ENCODE measurements around the gene PLXNA2.

PLXNA2 gene

GRCh38 chr1:208083016-208083714 lies 161.0 kb downstream of the PLXNA2 start:
- no peak for DNase-seq

- DNase-seq: no peak
Observed at GRCh38 chr1:208081972-208082371, 162.2 kb downstream of the PLXNA2 start.

- peak; percentile 40 for DNase-seq
Observed at GRCh38 chr1:208080396-208081286, 163.5 kb downstream of the PLXNA2 start.

- no peak for DNase-seq
Observed at GRCh38 chr1:208079161-208079560, 165.0 kb downstream of the PLXNA2 start.

- no peak for DNase-seq
Observed at GRCh38 chr1:208078752-208079151, 165.4 kb downstream of the PLXNA2 start.

- peak; percentile 62 for DNase-seq
Observed at GRCh38 chr1:208077232-208078075, 166.7 kb downstream of the PLXNA2 start.

GRCh38 chr1:208074353-208074752 lies 169.8 kb downstream of the PLXNA2 start:
- no peak for DNase-seq

GRCh38 chr1:208071435-208072031 lies 172.7 kb downstream of the PLXNA2 start:
- DNase-seq: no peak

GRCh38 chr1:208069908-208070307 lies 174.3 kb downstream of the PLXNA2 start:
- DNase-seq: no peak

- DNase-seq: peak; percentile 74
Observed at GRCh38 chr1:208069317-208069716, 174.9 kb downstream of the PLXNA2 start.

- DNase-seq: no peak
Observed at GRCh38 chr1:208068908-208069307, 175.3 kb downstream of the PLXNA2 start.

- no peak for DNase-seq
Observed at GRCh38 chr1:208068407-208068806, 175.8 kb downstream of the PLXNA2 start.

GRCh38 chr1:208066583-208066982 lies 177.6 kb downstream of the PLXNA2 start:
- DNase-seq: no peak

GRCh38 chr1:208065862-208066261 lies 178.3 kb downstream of the PLXNA2 start:
- no peak for DNase-seq

GRCh38 chr1:208061632-208062031 lies 182.6 kb downstream of the PLXNA2 start:
- no peak for DNase-seq

GRCh38 chr1:208061118-208061517 lies 183.1 kb downstream of the PLXNA2 start:
- no peak for DNase-seq

GRCh38 chr1:208060215-208060869 lies 183.8 kb downstream of the PLXNA2 start:
- DNase-seq: no peak

GRCh38 chr1:208059409-208060001 lies 184.7 kb downstream of the PLXNA2 start:
- no peak for DNase-seq

- DNase-seq: no peak
Observed at GRCh38 chr1:208058756-208059155, 185.4 kb downstream of the PLXNA2 start.

GRCh38 chr1:208058267-208058666 lies 185.9 kb downstream of the PLXNA2 start:
- no peak for DNase-seq

GRCh38 chr1:208057056-208057455 lies 187.1 kb downstream of the PLXNA2 start:
- DNase-seq: no peak

- no peak for DNase-seq
Observed at GRCh38 chr1:208055535-208055934, 188.6 kb downstream of the PLXNA2 start.
